ENCODE results near the gene DCAF16. TPM values are rescaled to one million over a fixed set of nuclear protein-coding genes. Genes with fewer than 3 reads are reported as not detected.

DCAF16 gene
- total and polyA plus RNA-seq, 2 donors (not counting 3 experiments of a cell fraction or from before 2014, with no cell fraction given): 13.8 to 35.0 TPM

GRCh38 chr4:17773135-17773698, 37.3 kb downstream of the DCAF16 start:
- TF ChIP-seq CTCF (IDR thresholded peaks at IDR 0.05; ENCODE audit: extremely low read depth in 1 of 2, insufficient read depth in 1 of 2, low read depth in 1 of 2, low read length in 2 of 2) (no peak), FOS (IDR thresholded peaks at IDR 0.05; ENCODE audit: borderline replicate concordance, insufficient read depth, low read length) (no peak), POLR2A (IDR thresholded peaks at IDR 0.05; ENCODE audit: low read depth, low read length) (no peak), MYC (IDR thresholded peaks at IDR 0.05; ENCODE audit: low read depth, low read length) (no peak), EZH2 (IDR thresholded peaks at IDR 0.05; ENCODE audit: borderline replicate concordance, low read depth, low read length, severe bottlenecking) (no peak), MAX (IDR thresholded peaks at IDR 0.05; ENCODE audit: insufficient read depth, insufficient read length) (no peak), JUN (IDR thresholded peaks at IDR 0.05; ENCODE audit: borderline replicate concordance, insufficient read depth, insufficient read length, low read depth) (no peak), POLR2AphosphoS5 (IDR thresholded peaks at IDR 0.05; ENCODE audit: insufficient read depth, low read depth, low read length) (no peak), GATA2 (IDR thresholded peaks at IDR 0.05; ENCODE audit: insufficient read depth, insufficient read length, low read depth, low read length) (no peak)
- Histone ChIP-seq H3K4me2 (ENCODE audit: insufficient read depth, low read length) (no peak overlapping the region), H3K9me1 (replicated peaks; ENCODE audit: control insufficient read depth, extremely low read depth, insufficient read depth, low read length) (no peaks in the 10 kb centered on the region), H3K9me3 (replicated peaks; ENCODE audit: control insufficient read depth, insufficient read depth, low read length) (no peaks in the 10 kb centered on the region), H3K27ac (ENCODE audit: insufficient read depth, low read depth, low read length) (no peak overlapping the region), H3K36me3 (ENCODE audit: control insufficient read depth in 2 of 2, extremely low read depth in 1 of 2, insufficient read depth in 2 of 2, low read length in 2 of 2) (no peaks in the 10 kb centered on the region), H3K79me2 (ENCODE audit: control insufficient read depth, insufficient read depth, low read length) (no peaks in the 10 kb centered on the region), H3K4me3 (replicated peaks in 1 of 3; ENCODE audit: insufficient read depth in 1 of 3, low read depth in 1 of 3, low read length in 3 of 3) (no peak overlapping the region), H3K27me3 (ENCODE audit: control insufficient read depth in 2 of 2, insufficient read depth in 2 of 2, low read length in 2 of 2) (no peaks in the 10 kb centered on the region), H3K4me1 (ENCODE audit: control insufficient read depth, extremely low read depth, insufficient read depth, low read length) (no peaks in the 10 kb centered on the region), H2AFZ (ENCODE audit: low read depth, low read length) (no peak overlapping the region), H3K9ac (replicated peaks; ENCODE audit: extremely low read depth, insufficient read depth, low read length) (no peak overlapping the region), H4K20me1 (replicated peaks; ENCODE audit: control insufficient read depth, extremely low read depth, insufficient read depth, low read length) (no peaks in the 10 kb centered on the region)
- ChIA-PET POLR2A (no interaction called here), CTCF (no interaction called here)
- intact Hi-C loops (cut with micrococcal nuclease) (no loop called here), dilution Hi-C loops (cut with MboI; ENCODE audit: extremely low pct_ligation_motif_present, low sequenced_read_pairs) (no loop called here)
- no peak for FAIRE-seq
- no TSS peak for BruUV-seq (replicated peaks)
- DNase-seq (ENCODE audit: low read depth, low spot score): no peak

Data from endothelial cell of umbilical vein (primary cell).